WERI-Rb-1 (cell line): ENCODE results near the gene HIVEP3.
A peak's percentile ranks its signal among the peaks of the same experiment; 100 is the strongest.

Experiments
- DNase-seq: peaks from one replicate; pipeline ENCODE4 v3.0.0-alpha.2; 2020
- H3K27ac ChIP-seq: fragments of 250-450 bp; sonication (Bioruptor Pico); 2 replicates; pipeline ENCODE4 v1.5.1; 2020; ENCODE audit warnings: mild to moderate bottlenecking, moderate library complexity
- H3K27me3 ChIP-seq: fragments of 250-450 bp; sonication (Bioruptor Pico); 2 replicates; pipeline ENCODE4 v1.5.1; 2021; ENCODE audit warnings: mild to moderate bottlenecking, low read depth, moderate library complexity; ENCODE audit not compliant: insufficient read depth, severe bottlenecking
- H3K36me3 ChIP-seq: fragments of 250-450 bp; sonication (Bioruptor Pico); 2 replicates; pipeline ENCODE4 v1.5.1; 2020; ENCODE audit warnings: mild to moderate bottlenecking, moderate library complexity
- H3K4me3 ChIP-seq: 2 replicates; pipeline ENCODE4 v1.5.1; 2011; ENCODE audit warnings: low read depth, mild to moderate bottlenecking, control low read depth, low read length
- H3K9me3 ChIP-seq: fragments of 250-450 bp; sonication (Bioruptor Pico); 2 replicates; pipeline ENCODE4 v1.5.1; 2021; ENCODE audit warnings: mild to moderate bottlenecking, moderate library complexity; ENCODE audit not compliant: severe bottlenecking
- TF ChIP-seq, protein P1 (sequence below): IDR thresholded peaks from 2 replicates; pipeline ENCODE4 v1.5.1; 2011; ENCODE audit warnings: low read depth, mild to moderate bottlenecking, control low read depth, inconsistent platforms, low read length

HIVEP3 gene

DNA sequence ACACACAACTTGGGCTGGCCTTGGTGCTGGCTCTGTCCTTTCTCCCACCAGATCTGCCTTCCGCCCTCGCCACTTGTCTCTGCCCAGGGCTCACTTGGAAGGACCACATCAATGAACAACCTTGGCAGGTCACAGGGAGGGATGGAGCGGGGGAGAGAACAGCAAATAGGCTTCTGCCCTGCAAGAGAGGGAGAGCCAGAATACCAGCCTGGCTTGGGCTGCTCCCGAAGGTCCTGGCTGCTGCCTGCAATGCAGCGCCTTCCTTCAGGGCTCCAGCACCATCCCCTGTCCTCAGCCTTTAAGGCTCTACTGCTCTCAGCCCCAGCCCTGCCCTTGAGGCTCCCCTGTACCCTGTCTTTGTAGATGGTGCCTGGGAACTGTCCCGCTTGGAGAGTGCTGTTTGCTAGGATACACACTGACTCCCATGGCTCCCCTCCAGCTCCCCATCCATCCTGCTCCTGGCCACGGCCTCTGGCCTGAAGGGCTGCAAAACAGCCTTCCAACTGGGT, 43.8 kb downstream of the HIVEP3 start:
- Histone ChIP-seq H3K27me3 (no peaks in the 10 kb centered on the region), H3K27ac (no peak overlapping the region), H3K36me3 (no peaks in the 10 kb centered on the region), H3K4me3 (no peak overlapping the region), H3K9me3 (no peaks in the 10 kb centered on the region)
- DNase-seq, result no peak
- TF ChIP-seq, protein P1, sequence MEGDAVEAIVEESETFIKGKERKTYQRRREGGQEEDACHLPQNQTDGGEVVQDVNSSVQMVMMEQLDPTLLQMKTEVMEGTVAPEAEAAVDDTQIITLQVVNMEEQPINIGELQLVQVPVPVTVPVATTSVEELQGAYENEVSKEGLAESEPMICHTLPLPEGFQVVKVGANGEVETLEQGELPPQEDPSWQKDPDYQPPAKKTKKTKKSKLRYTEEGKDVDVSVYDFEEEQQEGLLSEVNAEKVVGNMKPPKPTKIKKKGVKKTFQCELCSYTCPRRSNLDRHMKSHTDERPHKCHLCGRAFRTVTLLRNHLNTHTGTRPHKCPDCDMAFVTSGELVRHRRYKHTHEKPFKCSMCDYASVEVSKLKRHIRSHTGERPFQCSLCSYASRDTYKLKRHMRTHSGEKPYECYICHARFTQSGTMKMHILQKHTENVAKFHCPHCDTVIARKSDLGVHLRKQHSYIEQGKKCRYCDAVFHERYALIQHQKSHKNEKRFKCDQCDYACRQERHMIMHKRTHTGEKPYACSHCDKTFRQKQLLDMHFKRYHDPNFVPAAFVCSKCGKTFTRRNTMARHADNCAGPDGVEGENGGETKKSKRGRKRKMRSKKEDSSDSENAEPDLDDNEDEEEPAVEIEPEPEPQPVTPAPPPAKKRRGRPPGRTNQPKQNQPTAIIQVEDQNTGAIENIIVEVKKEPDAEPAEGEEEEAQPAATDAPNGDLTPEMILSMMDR, result no peak

GRCh38 chr1:41874151-41874719, 44.5 kb downstream of the HIVEP3 start:
- no peaks in the 10 kb centered on the region for H3K27me3 ChIP-seq
- no peaks in the 10 kb centered on the region for H3K36me3 ChIP-seq
- DNase-seq, result no peak
- no peak overlapping the region for H3K27ac ChIP-seq
- no peak overlapping the region for H3K4me3 ChIP-seq
- TF ChIP-seq, protein P1, result no peak
- no peaks in the 10 kb centered on the region for H3K9me3 ChIP-seq

DNA sequence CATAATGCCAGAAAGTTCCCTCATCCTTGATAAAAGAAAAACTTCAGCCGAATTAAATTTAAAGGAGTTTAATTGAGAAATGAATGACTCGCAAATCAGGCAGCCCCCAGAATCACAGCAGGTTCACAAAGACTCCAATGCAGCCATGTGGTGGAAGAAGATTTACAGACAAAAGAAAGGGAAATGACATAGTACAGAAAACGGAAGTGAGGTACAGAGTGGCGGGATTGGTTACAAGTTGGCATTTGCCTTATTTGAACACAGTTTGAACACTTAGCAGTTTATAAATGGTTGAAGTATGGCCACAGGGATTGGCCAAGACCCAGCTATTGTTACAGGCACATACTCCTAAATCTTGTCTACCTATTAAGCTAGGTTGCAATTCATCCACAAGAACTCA, 46.6 kb downstream of the HIVEP3 start:
- no peak for DNase-seq
- TF ChIP-seq, protein P1, result no peak
- Histone ChIP-seq H3K9me3 (no peaks in the 10 kb centered on the region), H3K27me3 (no peaks in the 10 kb centered on the region), H3K27ac (no peak overlapping the region), H3K4me3 (no peak overlapping the region), H3K36me3 (no peaks in the 10 kb centered on the region)

- H3K36me3 ChIP-seq, result no peaks in the 10 kb centered on the region
- DNase-seq, result no peak
- TF ChIP-seq, protein P1, result no peak
- H3K4me3 ChIP-seq, result no peak overlapping the region
- no peaks in the 10 kb centered on the region for H3K9me3 ChIP-seq
- no peaks in the 10 kb centered on the region for H3K27me3 ChIP-seq
- H3K27ac ChIP-seq, result no peak overlapping the region
These were observed 48.6 kb downstream of the HIVEP3 start for GRCh38 chr1:41870076-41870562.

DNA sequence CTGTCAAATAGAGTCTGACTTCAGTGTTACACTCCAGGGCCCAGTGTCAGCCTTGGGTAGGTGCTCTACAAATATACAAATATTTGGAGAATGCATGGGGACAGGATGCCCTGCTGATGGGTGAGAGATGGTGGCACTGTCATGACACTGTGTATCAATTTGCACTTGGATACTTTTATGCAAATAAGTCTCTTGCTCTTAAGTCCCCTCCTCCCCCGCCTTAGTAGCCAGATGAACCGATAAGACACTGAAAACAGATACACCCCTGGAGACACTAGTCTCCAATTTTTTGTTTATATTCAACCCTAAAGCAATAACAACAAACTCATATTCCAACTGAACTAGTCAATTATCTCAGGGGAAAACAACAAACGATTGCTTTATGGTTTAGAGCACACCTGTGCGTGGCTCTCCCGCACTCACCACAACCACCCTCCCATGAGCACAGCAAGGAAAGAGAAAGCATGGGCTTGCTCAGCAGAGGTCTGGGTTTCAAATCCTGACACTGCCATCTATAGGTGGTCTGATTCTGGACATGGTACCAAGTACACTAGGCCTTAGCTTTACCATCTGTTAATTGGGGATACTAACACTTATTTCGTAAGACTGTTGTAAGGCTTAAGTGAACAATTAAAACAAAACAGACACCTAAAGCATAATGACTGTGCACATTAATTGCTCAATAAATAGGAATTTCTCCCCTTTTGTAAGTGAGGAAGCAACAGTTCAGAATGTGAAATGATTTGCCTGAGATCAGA, 50.3 kb downstream of the HIVEP3 start:
- TF ChIP-seq, protein P1, result 0 out of 2 replicates have a peak, but pooled peaks have one; percentile 10
- Histone ChIP-seq H3K4me3 (no peak overlapping the region), H3K27me3 (no peaks in the 10 kb centered on the region), H3K36me3 (no peaks in the 10 kb centered on the region), H3K27ac (no peak overlapping the region), H3K9me3 (no peaks in the 10 kb centered on the region)
- DNase-seq, result no peak
